ENCODE results near the gene TAX1BP3. TPM values are rescaled to one million over a fixed set of nuclear protein-coding genes. Genes with fewer than 3 reads are reported as not detected.

The TAX1BP3 gene
- total and polyA plus RNA-seq, 2 of the 13 experiments (the other 11 are each of a cell fraction or from before 2014, with no cell fraction given) = 16.7 to 45.1 TPM

DNA sequence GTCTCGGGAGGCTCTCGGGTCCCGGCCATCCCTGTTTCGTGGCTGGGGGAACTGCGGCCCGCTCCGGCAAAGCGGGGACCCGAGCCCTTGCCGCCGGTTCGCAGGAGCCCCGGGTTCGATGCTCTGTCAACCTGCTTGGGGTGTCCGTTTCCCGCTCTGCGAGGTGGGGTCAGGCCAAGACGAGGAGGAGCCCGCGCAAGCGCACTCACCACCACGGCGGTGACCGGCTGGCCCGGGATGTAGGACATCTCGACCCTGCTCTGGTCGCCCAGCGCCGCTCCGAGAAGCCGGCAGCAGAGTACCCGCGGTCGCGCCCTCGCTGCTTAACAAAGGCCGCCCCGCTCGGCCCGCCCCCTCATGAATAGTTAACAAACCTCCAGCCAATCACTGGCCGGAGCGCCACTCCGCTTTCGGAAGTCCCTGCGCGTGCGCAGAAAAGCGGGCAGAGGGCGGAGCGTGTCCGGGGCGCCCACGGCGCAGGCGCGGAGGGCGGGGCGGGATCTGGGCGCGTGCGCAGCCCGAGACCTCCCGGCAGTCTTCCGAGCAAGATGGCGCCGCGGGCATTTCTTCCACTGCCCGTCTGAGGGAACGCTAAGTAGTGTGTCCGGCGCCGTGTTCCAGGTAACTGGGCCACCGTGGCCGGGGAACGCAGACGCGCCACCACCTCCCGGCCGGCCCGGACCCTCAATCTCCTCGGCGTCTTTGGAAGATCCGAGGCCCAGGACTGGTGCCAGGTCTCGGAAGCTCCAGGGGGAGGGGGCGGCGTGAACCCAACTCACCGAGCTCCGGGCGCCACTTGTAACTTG, at the start of gene TAX1BP3, which contains the start of gene EMC6 (continued):
- TF ChIP-seq ZNF782 (CRISPR knock-in tag; IDR thresholded peaks at IDR 0.05; ENCODE audit: borderline replicate concordance) (no peak), NFATC3 (CRISPR knock-in tag; IDR thresholded peaks at IDR 0.05) (no peak; the same call in 1 of the 2 replicates), THYN1 (CRISPR knock-in tag; IDR thresholded peaks at IDR 0.05; ENCODE audit: borderline replicate concordance, low read depth) (no peak), ZNF564 (CRISPR knock-in tag; IDR thresholded peaks at IDR 0.05) (no peak), EP300 (IDR thresholded peaks at IDR 0.05; ENCODE audit: low read depth in 2 of 2, low read length in 2 of 2) (no peak), EP300 (CRISPR knock-in tag; IDR thresholded peaks at IDR 0.05; ENCODE audit: borderline replicate concordance) (no peak), ZSCAN20 (CRISPR knock-in tag; IDR thresholded peaks at IDR 0.05; ENCODE audit: borderline replicate concordance) (peak; percentile 39; the same call in 1 of the 2 replicates), ZNF326 (CRISPR knock-in tag; IDR thresholded peaks at IDR 0.05; ENCODE audit: borderline replicate concordance) (no peak), ZNF883 (CRISPR knock-in tag; IDR thresholded peaks at IDR 0.05; ENCODE audit: not compliant biosample characterization) (peak; percentile 46), SP5 (CRISPR knock-in tag; IDR thresholded peaks at IDR 0.05; ENCODE audit: borderline replicate concordance, low read depth) (no peak), ZFP1 (CRISPR knock-in tag; IDR thresholded peaks at IDR 0.05) (no peak), EEA1 (CRISPR knock-in tag; IDR thresholded peaks at IDR 0.05; ENCODE audit: borderline replicate concordance) (peak; percentile 30; the same call in 1 of the 2 replicates), ZNF644 (CRISPR knock-in tag; IDR thresholded peaks at IDR 0.05; ENCODE audit: low read depth) (no peak), HCFC1 (IDR thresholded peaks at IDR 0.05; ENCODE audit: low read depth, low read length) (no peak), GTF2F1 (IDR thresholded peaks at IDR 0.05; ENCODE audit: low read length) (peak; percentile 77), ZFP41 (CRISPR knock-in tag; IDR thresholded peaks at IDR 0.05; ENCODE audit: borderline replicate concordance) (no peak), IKZF4 (CRISPR knock-in tag; IDR thresholded peaks at IDR 0.05; ENCODE audit: borderline replicate concordance, low read depth, not compliant biosample characterization) (peak; percentile 65), NAIF1 (CRISPR knock-in tag; IDR thresholded peaks at IDR 0.05; ENCODE audit: borderline replicate concordance) (0 out of 2 replicates have a peak, but pooled peaks have one; percentile 25), GPN1 (CRISPR knock-in tag; IDR thresholded peaks at IDR 0.05; ENCODE audit: borderline replicate concordance) (peak; percentile 5; the same call in 1 of the 2 replicates), NFYC (CRISPR knock-in tag; IDR thresholded peaks at IDR 0.05) (peak; percentile 82)
- TF ChIP-seq, protein P1, sequence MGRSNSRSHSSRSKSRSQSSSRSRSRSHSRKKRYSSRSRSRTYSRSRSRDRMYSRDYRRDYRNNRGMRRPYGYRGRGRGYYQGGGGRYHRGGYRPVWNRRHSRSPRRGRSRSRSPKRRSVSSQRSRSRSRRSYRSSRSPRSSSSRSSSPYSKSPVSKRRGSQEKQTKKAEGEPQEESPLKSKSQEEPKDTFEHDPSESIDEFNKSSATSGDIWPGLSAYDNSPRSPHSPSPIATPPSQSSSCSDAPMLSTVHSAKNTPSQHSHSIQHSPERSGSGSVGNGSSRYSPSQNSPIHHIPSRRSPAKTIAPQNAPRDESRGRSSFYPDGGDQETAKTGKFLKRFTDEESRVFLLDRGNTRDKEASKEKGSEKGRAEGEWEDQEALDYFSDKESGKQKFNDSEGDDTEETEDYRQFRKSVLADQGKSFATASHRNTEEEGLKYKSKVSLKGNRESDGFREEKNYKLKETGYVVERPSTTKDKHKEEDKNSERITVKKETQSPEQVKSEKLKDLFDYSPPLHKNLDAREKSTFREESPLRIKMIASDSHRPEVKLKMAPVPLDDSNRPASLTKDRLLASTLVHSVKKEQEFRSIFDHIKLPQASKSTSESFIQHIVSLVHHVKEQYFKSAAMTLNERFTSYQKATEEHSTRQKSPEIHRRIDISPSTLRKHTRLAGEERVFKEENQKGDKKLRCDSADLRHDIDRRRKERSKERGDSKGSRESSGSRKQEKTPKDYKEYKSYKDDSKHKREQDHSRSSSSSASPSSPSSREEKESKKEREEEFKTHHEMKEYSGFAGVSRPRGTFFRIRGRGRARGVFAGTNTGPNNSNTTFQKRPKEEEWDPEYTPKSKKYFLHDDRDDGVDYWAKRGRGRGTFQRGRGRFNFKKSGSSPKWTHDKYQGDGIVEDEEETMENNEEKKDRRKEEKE (IDR thresholded peaks at IDR 0.05) = no peak
- TF ChIP-seq, protein P2, sequence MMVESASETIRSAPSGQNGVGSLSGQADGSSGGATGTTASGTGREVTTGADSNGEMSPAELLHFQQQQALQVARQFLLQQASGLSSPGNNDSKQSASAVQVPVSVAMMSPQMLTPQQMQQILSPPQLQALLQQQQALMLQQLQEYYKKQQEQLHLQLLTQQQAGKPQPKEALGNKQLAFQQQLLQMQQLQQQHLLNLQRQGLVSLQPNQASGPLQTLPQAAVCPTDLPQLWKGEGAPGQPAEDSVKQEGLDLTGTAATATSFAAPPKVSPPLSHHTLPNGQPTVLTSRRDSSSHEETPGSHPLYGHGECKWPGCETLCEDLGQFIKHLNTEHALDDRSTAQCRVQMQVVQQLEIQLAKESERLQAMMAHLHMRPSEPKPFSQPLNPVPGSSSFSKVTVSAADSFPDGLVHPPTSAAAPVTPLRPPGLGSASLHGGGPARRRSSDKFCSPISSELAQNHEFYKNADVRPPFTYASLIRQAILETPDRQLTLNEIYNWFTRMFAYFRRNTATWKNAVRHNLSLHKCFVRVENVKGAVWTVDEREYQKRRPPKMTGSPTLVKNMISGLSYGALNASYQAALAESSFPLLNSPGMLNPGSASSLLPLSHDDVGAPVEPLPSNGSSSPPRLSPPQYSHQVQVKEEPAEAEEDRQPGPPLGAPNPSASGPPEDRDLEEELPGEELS (CRISPR knock-in tag; IDR thresholded peaks at IDR 0.05) = no peak
- TF ChIP-seq, protein P3, sequence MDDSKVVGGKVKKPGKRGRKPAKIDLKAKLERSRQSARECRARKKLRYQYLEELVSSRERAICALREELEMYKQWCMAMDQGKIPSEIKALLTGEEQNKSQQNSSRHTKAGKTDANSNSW (CRISPR knock-in tag; IDR thresholded peaks at IDR 0.05; ENCODE audit: borderline replicate concordance) = 0 out of 2 replicates have a peak, but pooled peaks have one; percentile 32
